ENCODE results near the gene EDEM2. TPM values are rescaled to one million over a fixed set of nuclear protein-coding genes. Genes with fewer than 3 reads are reported as not detected.

The EDEM2 gene
- total RNA-seq, 1 experiment from 2014 or later: 22.8 TPM

DNA sequence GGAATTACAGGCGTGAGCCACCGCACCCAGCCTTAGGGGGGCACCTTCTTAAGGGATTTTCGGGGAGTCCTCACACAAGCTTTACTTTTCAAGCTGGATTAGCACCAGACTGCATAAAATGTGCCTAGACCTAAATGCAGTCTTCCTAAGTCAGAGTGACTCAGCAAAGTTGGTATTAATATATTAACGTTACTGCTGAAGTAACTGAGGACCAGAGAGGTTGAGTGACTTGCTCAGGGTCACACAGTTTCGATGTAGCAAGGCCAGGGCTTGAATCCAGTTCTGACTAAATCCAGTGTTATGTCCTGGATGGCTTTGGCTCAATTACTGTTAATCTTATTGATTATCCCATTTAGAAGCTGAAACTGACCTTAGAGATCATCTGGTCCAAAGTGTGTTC, 13.4 kb downstream of the EDEM2 start:
- ChIA-PET CTCF (interaction anchor here (2.1 kb wide), 1 partner anchor 11 kb away, joined by 6 read pairs; no protein-coding TSS in a partner anchor), RAD21 (ENCODE audit: low non-redundant PET in 1 of 2, low total read pairs in 2 of 2, uncharacterized antibody in 2 of 2, unreplicated experiment in 2 of 2) (no interaction called here), POLR2A (no interaction called here)
- Histone ChIP-seq H3K9me3 (ENCODE audit: control insufficient read depth in 1 of 2, insufficient read depth in 1 of 2, low read depth in 1 of 2, low read length in 2 of 2) (no peaks in the 10 kb centered on the region), H3K9me2 (ENCODE audit: insufficient read depth) (no peaks in the 10 kb centered on the region), H2AFZ (ENCODE audit: low read depth, low read length, poor library complexity, severe bottlenecking) (no peak overlapping the region), H3K27me3 (ENCODE audit: insufficient read depth, low read length) (no peaks in the 10 kb centered on the region), H4K20me1 (ENCODE audit: insufficient read depth) (no peaks in the 10 kb centered on the region), H3K9ac (ENCODE audit: low read length) (no peak overlapping the region), H3K4me2 (ENCODE audit: low read length) (no peak overlapping the region), H3K79me2 (ENCODE audit: insufficient read depth, low read length) (no peaks in the 10 kb centered on the region), H3K4me3 (replicated peaks in 1 of 2; ENCODE audit: low read depth in 1 of 2, low read length in 2 of 2) (no peak overlapping the region), H3K4me1 (ENCODE audit: control insufficient read depth in 1 of 2, insufficient read depth in 2 of 2, low read length in 2 of 2) (no peaks in the 10 kb centered on the region), H3K27ac (ENCODE audit: low read depth, low read length) (no peak overlapping the region), H3K36me3 (ENCODE audit: control insufficient read depth in 1 of 2, insufficient read depth in 2 of 2, low read length in 2 of 2) (peaks cover 5 to 15% of the 10 kb centered on the region in 2 experiments)
- BruUV-seq (replicated peaks): no TSS peak
- intact Hi-C loops (cut with micrococcal nuclease): no loop called here
- ATAC-seq (no peak), DNase-seq (ENCODE audit: low read depth, low spot score) (no peak)
- TF ChIP-seq FOSL1 (IDR thresholded peaks at IDR 0.05; ENCODE audit: low read depth) (no peak), EGR1 (IDR thresholded peaks at IDR 0.05; ENCODE audit: low read depth) (no peak), YY1 (IDR thresholded peaks at IDR 0.05; ENCODE audit: extremely low read depth, insufficient replicate concordance, low read depth, low read length) (no peak), EZH2 (IDR thresholded peaks at IDR 0.05) (no peak), TCF7L2 (IDR thresholded peaks at IDR 0.05; ENCODE audit: borderline replicate concordance, extremely low read depth, insufficient read depth, insufficient read length) (no peak), POLR2AphosphoS5 (IDR thresholded peaks at IDR 0.05; ENCODE audit: low read depth, low read length) (no peak), JUND (IDR thresholded peaks at IDR 0.05) (no peak)
- TF ChIP-seq, protein P1, sequence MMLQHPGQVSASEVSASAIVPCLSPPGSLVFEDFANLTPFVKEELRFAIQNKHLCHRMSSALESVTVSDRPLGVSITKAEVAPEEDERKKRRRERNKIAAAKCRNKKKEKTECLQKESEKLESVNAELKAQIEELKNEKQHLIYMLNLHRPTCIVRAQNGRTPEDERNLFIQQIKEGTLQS (IDR thresholded peaks at IDR 0.05): no peak
- TF ChIP-seq, protein P2, sequence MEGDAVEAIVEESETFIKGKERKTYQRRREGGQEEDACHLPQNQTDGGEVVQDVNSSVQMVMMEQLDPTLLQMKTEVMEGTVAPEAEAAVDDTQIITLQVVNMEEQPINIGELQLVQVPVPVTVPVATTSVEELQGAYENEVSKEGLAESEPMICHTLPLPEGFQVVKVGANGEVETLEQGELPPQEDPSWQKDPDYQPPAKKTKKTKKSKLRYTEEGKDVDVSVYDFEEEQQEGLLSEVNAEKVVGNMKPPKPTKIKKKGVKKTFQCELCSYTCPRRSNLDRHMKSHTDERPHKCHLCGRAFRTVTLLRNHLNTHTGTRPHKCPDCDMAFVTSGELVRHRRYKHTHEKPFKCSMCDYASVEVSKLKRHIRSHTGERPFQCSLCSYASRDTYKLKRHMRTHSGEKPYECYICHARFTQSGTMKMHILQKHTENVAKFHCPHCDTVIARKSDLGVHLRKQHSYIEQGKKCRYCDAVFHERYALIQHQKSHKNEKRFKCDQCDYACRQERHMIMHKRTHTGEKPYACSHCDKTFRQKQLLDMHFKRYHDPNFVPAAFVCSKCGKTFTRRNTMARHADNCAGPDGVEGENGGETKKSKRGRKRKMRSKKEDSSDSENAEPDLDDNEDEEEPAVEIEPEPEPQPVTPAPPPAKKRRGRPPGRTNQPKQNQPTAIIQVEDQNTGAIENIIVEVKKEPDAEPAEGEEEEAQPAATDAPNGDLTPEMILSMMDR (IDR thresholded peaks at IDR 0.05 in 2 of 3, conservative IDR thresholded peaks at IDR 0.05 in 1 of 3; ENCODE audit: borderline replicate concordance in 1 of 3, insufficient read depth in 1 of 3, low read depth in 2 of 3, low read length in 2 of 3): no peak

Measured in HCT116 (cell line).